Measurements from ENCODE around the gene IL4R.

IL4R gene

GRCh38 chr16:27374221-27374803, 60.5 kb downstream of the IL4R start:
- no peak for DNase-seq (ENCODE audit: low spot score)
- TF ChIP-seq CTCF (IDR thresholded peaks at IDR 0.05): no peak
- peak overlapping the region; percentile 24 for H3K4me3 ChIP-seq
- peak overlapping the region; percentile 30 to 59 for H3K27ac ChIP-seq

GRCh38 chr16:27374804-27375425, 61.1 kb downstream of the IL4R start:
- DNase-seq (ENCODE audit: low spot score): no peak
- no peak for TF ChIP-seq CTCF (IDR thresholded peaks at IDR 0.05)
- Histone ChIP-seq H3K4me3 (peak overlapping the region; percentile 24), H3K27ac (peak overlapping the region; percentile 30 to 59)

GRCh38 chr16:27377666-27378485, 64.1 kb downstream of the IL4R start:
- Histone ChIP-seq H3K27ac (no peak overlapping the region), H3K4me3 (no peak overlapping the region)
- no peak for DNase-seq (ENCODE audit: low spot score)
- TF ChIP-seq CTCF (IDR thresholded peaks at IDR 0.05): no peak

- TF ChIP-seq CTCF (IDR thresholded peaks at IDR 0.05): no peak
- no peak for DNase-seq (ENCODE audit: low spot score)
Observed at GRCh38 chr16:27378871-27379481, 65.2 kb downstream of the IL4R start.

GRCh38 chr16:27379919-27380318, 66.1 kb downstream of the IL4R start:
- TF ChIP-seq CTCF (IDR thresholded peaks at IDR 0.05): no peak
- no peak for DNase-seq (ENCODE audit: low spot score)

More at GRCh38 chr16:27378871-27379481, 65.2 kb downstream of the IL4R start:
- H3K4me3 ChIP-seq: no peak overlapping the region
- no peak overlapping the region for H3K27ac ChIP-seq

GRCh38 chr16:27381236-27381635, 67.5 kb downstream of the IL4R start:
- H3K4me3 ChIP-seq: no peak overlapping the region
- H3K27ac ChIP-seq: no peak overlapping the region
- no peak for DNase-seq (ENCODE audit: low spot score)
- no peak for TF ChIP-seq CTCF (IDR thresholded peaks at IDR 0.05)

More at GRCh38 chr16:27379919-27380318, 66.1 kb downstream of the IL4R start:
- Histone ChIP-seq H3K27ac (no peak overlapping the region), H3K4me3 (no peak overlapping the region)

Data from coronary artery (tissue), 2 donors.